IMR-90 (cell line): ENCODE data around the gene PDCD1. TPM values are rescaled to one million over a fixed set of nuclear protein-coding genes. Genes with fewer than 3 reads are reported as not detected.

Experiments
- ATAC-seq: fragments of 200-7000 bp; cut with Tn5 transposase; 2 replicates; pipeline ENCODE4 v1.9.1; 2020; ENCODE audit warnings: low read depth, mild to moderate bottlenecking, moderate library complexity
- BruUV-seq: library from RNA; stranded (reverse); fragments of 400-500 nt; replicated peaks from 2 replicates; lab custom pipeline; 2021; lab: Mats Ljungman, UMichigan
- CTCF ChIA-PET: fragments of 300-600 bp; formaldehyde crosslinking; extraction: SDS; loops from one replicate; lab custom pipeline; 2021; ENCODE audit warnings: antibody characterized with exemption; lab: Yijun Ruan, JAX
- POLR2A ChIA-PET: fragments of 300-600 bp; sonication (Branson Sonifier 250); formaldehyde crosslinking; loops from one replicate; lab custom pipeline; 2022; ENCODE audit warnings: antibody characterized with exemption; ENCODE audit not compliant: unreplicated experiment; lab: Charles Lee
- DNase-seq: peaks from one replicate; pipeline ENCODE4 v3.0.0; 2013
- H2AFZ ChIP-seq: replicated peaks from 2 replicates; pipeline ENCODE3; 2013; ENCODE audit warnings: low read length, mild to moderate bottlenecking; ENCODE audit not compliant: poor library complexity
- H2AK5ac ChIP-seq: 2 replicates; pipeline ENCODE4 v1.6.1; 2013; ENCODE audit warnings: low read depth, low read length, inconsistent platforms
- H2AK9ac ChIP-seq: replicated peaks from 2 replicates; pipeline ENCODE3; 2013; ENCODE audit warnings: mild to moderate bottlenecking, low read depth, low read length, moderate library complexity; ENCODE audit not compliant: poor library complexity
- H2BK120ac ChIP-seq: 2 replicates; pipeline ENCODE4 v1.6.1; 2013; ENCODE audit warnings: low read depth, low read length, inconsistent platforms
- H2BK15ac ChIP-seq: 3 replicates; pipeline ENCODE4 v1.6.1; 2013; ENCODE audit warnings: low read depth, low read length, inconsistent platforms
- H2BK20ac ChIP-seq: 2 replicates; pipeline ENCODE4 v1.6.1; 2013; ENCODE audit warnings: low read depth, mild to moderate bottlenecking, inconsistent platforms, low read length, moderate library complexity
- H2BK5ac ChIP-seq: 2 replicates; pipeline ENCODE4 v1.6.1; 2013; ENCODE audit warnings: mild to moderate bottlenecking, low read depth, low read length, inconsistent platforms; ENCODE audit not compliant: poor library complexity, severe bottlenecking
- H3K14ac ChIP-seq: replicated peaks from 2 replicates; pipeline ENCODE4 v1.6.1; 2013; ENCODE audit warnings: low read depth, low read length, inconsistent platforms
- H3K18ac ChIP-seq: 2 replicates; pipeline ENCODE4 v1.6.1; 2013; ENCODE audit warnings: low read depth, low read length, control low read depth
- H3K23ac ChIP-seq: 2 replicates; pipeline ENCODE4 v1.6.1; 2013; ENCODE audit warnings: low read depth, low read length, inconsistent platforms
- H3K27ac ChIP-seq: 2 replicates; pipeline ENCODE4 v1.5.1; 2013; ENCODE audit warnings: mild to moderate bottlenecking, control low read depth, low read length; ENCODE audit not compliant: insufficient read depth
- H3K27me3 ChIP-seq: 2 replicates; pipeline ENCODE4 v1.6.1; 2013; ENCODE audit warnings: low read length; ENCODE audit not compliant: control insufficient read depth, insufficient read depth
- H3K36me3 ChIP-seq: 2 replicates; pipeline ENCODE4 v1.6.1; 2013; ENCODE audit warnings: low read length, mixed read lengths; ENCODE audit not compliant: control insufficient read depth, insufficient read depth
- H3K4ac ChIP-seq: 2 replicates; pipeline ENCODE4 v1.6.1; 2013; ENCODE audit warnings: low read depth, low read length, inconsistent platforms
- H3K4me1 ChIP-seq: 2 replicates; pipeline ENCODE4 v1.6.1; 2013; ENCODE audit warnings: low read length, mixed read lengths; ENCODE audit not compliant: control insufficient read depth, insufficient read depth
- H3K4me2 ChIP-seq: 2 replicates; pipeline ENCODE4 v1.6.1; 2013; ENCODE audit warnings: low read depth, mild to moderate bottlenecking, control low read depth, low read length, moderate library complexity
- H3K4me3 ChIP-seq: 2 replicates; pipeline ENCODE4 v1.5.1; 2013; ENCODE audit warnings: low read depth, mild to moderate bottlenecking, control low read depth, low read length, moderate library complexity; ENCODE audit not compliant: insufficient read depth
- H3K56ac ChIP-seq: 2 replicates; pipeline ENCODE4 v1.6.1; 2013; ENCODE audit warnings: low read length, inconsistent platforms; ENCODE audit not compliant: insufficient read depth; ENCODE audit errors: extremely low read depth
- H3K79me1 ChIP-seq, 2 experiments: 2 replicates each; pipeline ENCODE4 v1.6.1; 2013; ENCODE audit warnings: low read length in 2 of 2, inconsistent platforms in 1 of 2, low read depth in 1 of 2
- H3K9ac ChIP-seq: 2 replicates; pipeline ENCODE4 v1.6.1; 2013; ENCODE audit warnings: low read depth, low read length, control low read depth
- H3K9me1 ChIP-seq: 2 replicates; pipeline ENCODE4 v1.6.1; 2013; ENCODE audit warnings: low read length, inconsistent platforms; ENCODE audit not compliant: insufficient read depth
- H3K9me3 ChIP-seq: 2 replicates; pipeline ENCODE4 v1.6.1; 2013; ENCODE audit warnings: low read length; ENCODE audit not compliant: control insufficient read depth, insufficient read depth
- H4K20me1 ChIP-seq: 2 replicates; pipeline ENCODE4 v1.6.1; 2013; ENCODE audit warnings: low read length, inconsistent platforms; ENCODE audit not compliant: insufficient read depth
- H4K5ac ChIP-seq: 2 replicates; pipeline ENCODE4 v1.6.1; 2013; ENCODE audit warnings: mild to moderate bottlenecking, low read depth, low read length, control low read depth
- H4K8ac ChIP-seq, 2 experiments: 2 replicates each; pipeline ENCODE4 v1.6.1; 2013; ENCODE audit warnings: low read depth in 2 of 2, low read length in 2 of 2, control low read depth in 1 of 2, inconsistent platforms in 1 of 2
- H4K91ac ChIP-seq: 2 replicates; pipeline ENCODE4 v1.6.1; 2013; ENCODE audit warnings: low read depth, low read length, inconsistent platforms; ENCODE audit not compliant: insufficient read depth
- NFE2L2 ChIP-seq: fragments of 150-350 bp; IDR thresholded peaks from 2 replicates; pipeline ENCODE4 v1.6.1; 2016; ENCODE audit warnings: low read depth, mild to moderate bottlenecking, low read length
- WGBS, 2 experiments: methylation state at CpG; one replicate each; pipeline versions ENCODE4 v1.1.5 to v1.1.7; 2013; ENCODE audit warnings: missing lambda C conversion rate in 2 of 2; ENCODE audit not compliant: insufficient read length in 1 of 2; ENCODE audit errors: extremely low coverage in 2 of 2; 5-methylcytosine and 5-hydroxymethylcytosine counted together
- dilution Hi-C: fragments of 300-500 bp; cut with HindIII; formaldehyde crosslinking; loops from one replicate; pipeline ENCODE4 v1.14.3; 2018; ENCODE audit warnings: low sequenced_read_pairs; ENCODE audit not compliant: unreplicated experiment
- in situ Hi-C: fragments of 300-500 bp; cut with MboI; formaldehyde crosslinking; loops from 3 replicates; pipeline ENCODE4 v1.14.3; 2019; ENCODE audit warnings: low sequenced_read_pairs, inconsistent platforms, mixed read lengths
- intact Hi-C: fragments of 100-400 bp; cut with micrococcal nuclease; formaldehyde crosslinking; loops from 2 replicates; pipeline ENCODE4 v1.10.0; 2022
- polyA plus RNA-seq, 3 experiments: library from polyadenylated mRNA; depleted of rRNA; stranded (reverse); fragments of >200 nt; gene quantifications; 2 replicates each; pipeline ENCODE4 v1.2.3, GENCODE V29; 2012; ENCODE audit warnings: low replicate concordance in 1 of 3
- total RNA-seq: library from RNA; depleted of rRNA; stranded (reverse); fragments of >200 nt; gene quantifications from 2 replicates; pipeline ENCODE4 v1.2.3, GENCODE V29; 2012

Gene PDCD1
- total and polyA plus RNA-seq, 2 of the 4 experiments (the other 2 are of a cell fraction): not detected

GRCh38 chr2:241884951-241885290, 26.2 kb upstream of the PDCD1 start:
- no TSS peak for BruUV-seq
- Histone ChIP-seq H3K23ac (no peak overlapping the region), H3K27me3 (no peaks in the 10 kb centered on the region), H3K36me3 (no peaks in the 10 kb centered on the region), H3K4me2 (no peak overlapping the region), H3K18ac (no peak overlapping the region), H2BK5ac (no peak overlapping the region), H3K14ac (no peak overlapping the region), H2BK120ac (no peak overlapping the region), H4K5ac (no peak overlapping the region), H2BK15ac (no peak overlapping the region), H2AK9ac (no peak overlapping the region), H3K9me3 (no peaks in the 10 kb centered on the region; the same call in 1 of the 2 replicates), H3K9ac (no peak overlapping the region), H3K79me1 (no peaks in the 10 kb centered on the region), H3K4me1 (no peaks in the 10 kb centered on the region), H3K4ac (no peak overlapping the region), H3K9me1 (no peaks in the 10 kb centered on the region), H3K56ac (no peak overlapping the region), H4K91ac (no peak overlapping the region), H4K20me1 (no peaks in the 10 kb centered on the region), H2AFZ (no peak overlapping the region), H2BK20ac (no peak overlapping the region), H2AK5ac (no peak overlapping the region), H4K8ac (no peak overlapping the region), H3K27ac (no peak overlapping the region), H3K4me3 (no peak overlapping the region)
- ChIA-PET POLR2A (no interaction called here), CTCF (no interaction called here)
- in situ Hi-C loops (no loop called here), intact Hi-C loops (no loop called here), dilution Hi-C loops (no loop called here)
- DNase-seq (no peak), ATAC-seq (no peak)
- TF ChIP-seq NFE2L2: no peak
- 83% methylated on average over 3 of the region's 8 CpGs; no CpG with 5 or more reads in 1 of the 2 experiments for WGBS, 2 experiments
